Measurements from ENCODE around the gene TARS1.

DNA sequence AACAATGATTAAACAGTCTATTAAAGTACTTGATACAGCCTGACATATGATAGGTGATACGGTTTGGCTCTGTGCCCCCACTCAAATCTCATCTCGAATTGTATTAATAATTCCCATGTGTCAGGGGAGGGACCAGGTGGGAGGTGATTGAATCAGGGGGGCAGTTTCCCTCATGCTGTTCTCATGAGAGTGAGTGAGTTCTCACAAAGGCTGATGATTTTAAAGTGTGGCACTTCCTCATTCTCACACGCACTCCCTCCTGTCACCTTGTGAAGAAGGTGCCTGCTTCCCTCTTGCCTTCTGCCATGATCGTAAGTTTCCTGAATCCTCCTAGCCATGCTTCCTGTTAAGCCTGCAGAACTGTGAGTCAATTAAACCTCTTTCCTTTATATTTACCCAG is 40.1 kb upstream of the TARS1 start:
- TF ChIP-seq CTCF (IDR thresholded peaks at IDR 0.05) = no peak
- TF ChIP-seq POLR2A (IDR thresholded peaks at IDR 0.05) = no peak
- no peak for TF ChIP-seq POLR2AphosphoS5 (IDR thresholded peaks at IDR 0.05)
- TF ChIP-seq EP300 (IDR thresholded peaks at IDR 0.05) = no peak
